HG03095 (cell line): ENCODE results near the gene KCNIP3.
"Not testable (repeated sequence)": the region's sequence is repeated elsewhere in the genome, so short reads cannot be mapped to it uniquely, and the experiment has no call there.

Source experiments
- ATAC-seq: cut with Tn5 transposase; IDR thresholded peaks from one replicate; pipeline ENCODE4 v1.9.1; 2021; ENCODE audit warnings: moderate library complexity; ENCODE audit not compliant: unreplicated experiment

KCNIP3 gene

DNA sequence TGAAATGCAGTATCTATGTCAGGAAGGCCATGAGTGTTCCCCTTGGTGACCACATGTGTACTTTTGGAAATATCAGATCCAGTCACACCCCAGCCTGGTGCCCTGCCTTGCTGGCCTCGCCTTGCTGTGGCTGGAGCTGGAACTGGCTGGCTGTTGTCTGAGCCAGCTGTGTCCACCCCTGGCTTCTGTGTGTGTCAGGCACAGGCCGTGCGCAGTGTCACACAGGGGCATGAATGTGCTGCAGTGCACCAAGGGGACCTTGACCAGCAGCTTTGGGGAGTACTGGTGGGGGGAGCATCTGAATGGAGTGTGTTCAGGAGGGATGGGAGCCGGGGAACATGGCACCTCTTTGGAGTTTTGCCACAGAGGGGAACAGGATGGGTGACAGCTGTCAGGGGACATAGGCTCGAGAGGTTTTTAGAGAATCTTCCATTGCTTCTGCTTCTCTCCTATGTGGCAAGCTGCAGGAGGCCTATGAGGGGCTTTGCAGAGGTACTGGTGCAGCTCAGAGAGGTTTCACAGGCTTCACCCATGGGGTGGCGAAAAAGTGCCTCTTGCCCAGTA, 60.7 kb downstream of the KCNIP3 start:
- ATAC-seq = no peak

DNA sequence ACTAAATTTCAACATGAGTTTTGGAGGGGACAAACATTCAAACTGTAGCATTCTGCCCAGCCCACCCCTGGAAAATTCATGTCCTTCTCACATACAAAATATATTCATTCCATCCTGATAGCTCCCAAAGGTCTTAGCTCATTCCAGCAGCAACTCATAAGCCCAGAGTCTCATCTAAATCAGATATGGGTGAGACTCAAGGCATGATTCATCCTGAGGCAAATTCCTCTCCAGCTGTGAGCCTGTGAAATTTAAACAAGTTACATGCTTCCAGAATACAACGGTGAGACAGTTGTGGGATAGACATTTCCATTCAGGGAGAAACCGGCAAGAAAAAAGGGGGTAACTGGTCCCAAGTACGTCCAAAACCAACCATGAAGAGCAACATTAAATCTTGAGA, 61.9 kb downstream of the KCNIP3 start:
- ATAC-seq = no peak

GRCh38 chr2:95359501-95359930, 62.4 kb downstream of the KCNIP3 start:
- no peak for ATAC-seq

GRCh38 chr2:95361216-95361980, 64.3 kb downstream of the KCNIP3 start:
- no peak for ATAC-seq

GRCh38 chr2:95362486-95362885, 65.3 kb downstream of the KCNIP3 start:
- ATAC-seq = no peak

DNA sequence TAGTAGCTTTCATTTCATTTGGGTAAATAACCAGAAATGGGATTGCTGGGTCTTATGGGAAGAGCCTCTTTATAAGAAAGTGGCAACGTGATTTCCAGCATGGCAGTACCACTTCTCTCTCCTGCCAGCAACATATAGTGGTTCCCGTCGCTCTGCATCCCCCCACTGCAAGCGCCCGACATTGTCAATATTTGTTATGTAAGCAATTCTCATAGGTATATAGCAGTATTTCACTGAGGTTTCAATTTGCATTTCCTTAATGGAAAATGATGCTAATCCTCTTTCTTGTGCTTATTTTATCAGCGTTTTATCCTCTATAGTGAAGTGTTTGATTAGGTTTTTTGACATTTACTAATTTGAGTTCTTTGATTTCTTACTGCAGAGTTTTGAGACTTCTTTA, 69.4 kb downstream of the KCNIP3 start:
- no peak for ATAC-seq

DNA sequence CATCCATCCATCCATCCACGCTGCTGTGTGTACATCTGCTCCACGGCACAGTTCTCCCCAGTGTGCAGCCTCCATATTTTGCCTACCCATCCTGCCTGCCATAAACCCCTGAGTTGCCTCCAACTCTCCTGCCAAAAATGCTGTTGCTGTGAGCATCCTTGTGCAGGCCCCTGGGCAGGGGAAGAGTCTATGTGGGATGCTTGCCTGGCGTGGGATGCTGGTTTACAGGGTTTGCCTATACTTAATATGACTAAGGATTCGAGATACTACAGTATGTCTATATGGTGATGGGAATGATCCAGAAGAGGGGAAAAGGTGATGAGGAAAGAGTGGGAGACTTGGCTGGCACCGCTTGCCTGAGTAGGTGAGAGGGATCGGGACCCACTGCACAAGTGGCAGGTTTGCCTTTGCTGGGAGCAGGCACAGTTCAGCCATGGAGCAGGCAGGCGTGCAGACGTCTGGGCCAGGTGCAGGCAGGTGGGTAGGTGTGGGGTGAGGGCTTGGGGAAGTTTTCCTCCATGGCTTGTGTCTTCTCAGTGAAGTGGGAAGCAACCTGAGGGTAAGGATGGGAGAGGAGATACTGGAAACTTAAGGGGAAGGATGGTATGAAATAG, 75.2 kb downstream of the KCNIP3 start:
- no peak for ATAC-seq

GRCh38 chr2:95372845-95373244, 75.7 kb downstream of the KCNIP3 start:
- ATAC-seq = no peak

DNA sequence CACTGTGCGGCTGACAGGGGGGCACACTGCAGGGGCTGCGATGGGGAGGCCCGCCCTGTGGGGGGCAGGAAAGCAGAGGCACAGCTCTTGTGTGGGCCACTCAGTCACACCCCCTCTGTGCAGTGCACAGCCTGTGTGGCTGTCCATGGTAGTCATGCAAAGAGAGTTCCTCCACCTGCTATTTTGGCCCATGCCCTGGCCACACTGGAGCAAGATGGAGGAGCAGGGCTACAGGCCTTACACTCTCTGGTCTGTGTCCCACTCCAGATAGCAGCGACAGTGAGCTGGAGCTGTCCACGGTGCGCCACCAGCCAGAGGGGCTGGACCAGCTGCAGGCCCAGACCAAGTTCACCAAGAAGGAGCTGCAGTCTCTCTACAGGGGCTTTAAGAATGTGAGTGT, 76.9 kb downstream of the KCNIP3 start:
- ATAC-seq = no peak

GRCh38 chr2:95374451-95374920, 77.3 kb downstream of the KCNIP3 start:
- ATAC-seq = no peak

GRCh38 chr2:95374921-95375471, 77.8 kb downstream of the KCNIP3 start:
- ATAC-seq = no peak

- no peak for ATAC-seq
Observed at GRCh38 chr2:95375532-95376150, 78.5 kb downstream of the KCNIP3 start.

DNA sequence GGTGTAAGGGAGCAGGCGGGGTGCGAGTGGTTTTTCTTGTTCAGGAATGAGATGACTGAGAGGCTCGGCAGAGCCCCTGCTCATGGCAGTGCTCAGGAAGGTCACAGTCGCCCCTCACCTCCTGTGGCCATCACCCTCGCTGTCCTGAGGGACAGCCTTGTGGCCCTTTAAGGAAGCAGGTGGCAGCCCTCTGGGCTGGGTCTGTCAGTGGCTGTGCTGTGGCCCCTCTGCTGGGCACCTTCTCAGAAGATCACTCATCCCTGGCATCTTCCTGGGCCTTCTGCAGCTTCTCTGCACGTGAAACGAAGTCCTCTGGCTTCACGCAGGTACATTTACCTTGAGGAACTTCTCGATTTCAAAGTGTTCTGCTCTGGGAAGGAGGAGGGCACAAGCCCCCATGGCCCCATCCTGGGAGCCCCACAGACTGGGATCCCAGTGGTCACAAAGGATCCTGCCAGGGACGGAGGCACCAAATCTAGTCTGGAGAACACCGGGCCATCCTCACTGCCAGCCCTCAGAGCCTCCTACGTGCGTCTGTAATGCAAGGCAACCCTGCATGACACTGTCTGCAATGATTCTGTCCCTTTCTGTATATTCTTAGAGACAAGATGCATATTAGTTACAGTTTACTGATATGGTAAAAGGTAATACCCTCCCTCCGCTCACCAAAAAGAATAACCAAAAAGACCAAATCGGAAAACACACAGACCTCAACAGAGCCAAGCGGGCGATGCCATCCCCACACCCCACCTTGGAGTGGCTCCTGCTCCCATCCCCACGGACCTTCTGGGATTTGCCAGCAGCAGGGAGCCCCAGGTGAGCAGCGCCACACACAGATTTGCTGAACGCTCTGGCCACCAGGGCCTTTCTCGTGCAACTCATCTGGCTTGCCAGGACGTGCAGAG, 79.4 kb downstream of the KCNIP3 start:
- ATAC-seq = no peak

DNA sequence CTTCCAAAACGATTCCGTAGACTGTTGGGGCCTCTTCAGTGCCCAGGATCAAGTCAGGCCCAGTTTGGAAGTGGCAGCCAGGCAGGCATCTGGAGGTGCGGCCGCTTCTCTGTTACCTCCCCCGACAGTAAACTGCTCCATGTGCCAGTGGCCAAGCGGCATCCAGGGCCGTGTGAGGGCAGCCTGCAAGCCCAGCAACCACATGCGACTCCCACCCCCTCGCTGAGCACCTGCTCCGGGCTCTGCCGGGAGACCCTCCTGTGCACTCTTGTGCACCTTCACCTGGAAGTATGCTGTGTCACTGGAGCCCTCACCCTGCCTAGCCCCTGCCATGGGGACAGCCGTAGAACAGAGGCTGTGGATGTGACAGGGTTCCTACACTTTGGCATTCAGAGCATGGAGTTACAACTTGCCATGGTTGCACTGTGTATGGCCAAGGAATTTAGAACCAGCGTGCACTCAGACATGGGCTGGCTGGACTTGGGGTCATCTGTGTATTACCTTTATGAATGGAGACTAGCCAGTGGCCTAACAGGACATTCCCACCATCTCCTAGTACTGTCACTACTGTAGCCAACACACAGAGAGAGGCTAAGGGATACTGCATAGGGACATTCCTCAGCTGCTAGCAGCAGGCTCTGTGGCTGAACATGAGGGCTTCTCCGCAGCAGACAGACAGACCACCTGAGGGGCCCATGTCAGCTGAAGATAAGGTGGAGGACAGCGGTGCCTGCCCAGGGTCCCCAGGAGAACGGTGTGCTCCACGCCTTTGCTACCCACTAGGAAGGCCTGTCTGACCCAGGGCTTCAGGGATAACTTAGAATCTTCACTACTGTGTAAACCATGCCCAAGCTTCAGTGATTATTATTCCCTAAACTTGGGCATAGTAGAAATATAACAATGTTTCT, 80.3 kb downstream of the KCNIP3 start:
- no peak for ATAC-seq

- not testable (repeated sequence) for ATAC-seq
Observed at GRCh38 chr2:95378281-95378680, 81.1 kb downstream of the KCNIP3 start.

- ATAC-seq = no peak
Observed at GRCh38 chr2:95379371-95379831, 82.3 kb downstream of the KCNIP3 start.

DNA sequence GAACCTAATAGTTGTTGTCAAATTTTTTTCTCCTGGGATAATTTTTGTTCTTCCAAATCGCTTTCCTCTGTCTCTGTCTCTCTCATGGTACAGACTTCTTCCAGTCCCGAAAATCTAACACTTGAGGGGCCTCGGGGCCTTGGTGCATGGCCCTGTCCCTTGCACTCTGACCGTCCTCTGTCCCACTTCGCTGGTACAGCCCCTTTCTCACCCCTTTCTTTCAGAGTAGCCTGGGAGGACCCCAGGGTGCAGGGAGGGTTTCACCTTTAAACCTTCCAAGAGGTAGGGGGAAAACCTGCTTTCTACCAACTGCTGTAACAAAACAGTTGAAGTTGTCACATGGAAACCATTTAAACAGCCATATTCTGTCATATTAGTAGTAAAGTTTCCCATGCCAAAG, 83.1 kb downstream of the KCNIP3 start:
- no peak for ATAC-seq

DNA sequence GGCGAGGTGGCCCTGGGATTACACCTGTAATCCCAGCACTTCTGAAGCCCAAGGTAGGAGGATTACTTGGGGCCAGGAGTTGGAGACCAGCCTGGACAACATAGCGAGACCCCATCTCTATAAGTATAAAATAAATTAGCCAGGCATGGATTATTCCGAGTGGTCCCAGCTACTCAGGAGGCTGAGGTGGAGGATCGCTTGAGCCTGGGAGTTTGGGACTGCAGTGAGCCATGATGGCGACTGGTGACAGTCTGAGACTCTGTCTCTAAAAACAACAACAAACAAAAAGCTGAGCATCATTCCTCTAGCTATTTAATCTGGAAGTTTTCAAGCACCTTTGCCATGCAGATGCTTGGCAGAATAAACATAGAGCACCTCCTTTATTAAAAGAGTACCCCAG, 83.6 kb downstream of the KCNIP3 start:
- ATAC-seq = no peak
